ES-I3 (cell line): ENCODE measurements around the gene LCK.

Experiments used
- H3K36me3 ChIP-seq: 2 replicates; pipeline ENCODE4 v1.6.1; 2013; ENCODE audit warnings: mild to moderate bottlenecking, low read length, control low read depth, moderate library complexity; ENCODE audit not compliant: insufficient read depth
- H3K4me1 ChIP-seq: 2 replicates; pipeline ENCODE4 v1.6.1; 2013; ENCODE audit warnings: mild to moderate bottlenecking, control low read depth, low read length; ENCODE audit not compliant: insufficient read depth
- H3K9ac ChIP-seq: 2 replicates; pipeline ENCODE4 v1.6.1; 2013; ENCODE audit warnings: low read depth, mild to moderate bottlenecking, low read length, moderate library complexity
- H3K9me3 ChIP-seq: 2 replicates; pipeline ENCODE4 v1.6.1; 2013; ENCODE audit warnings: mild to moderate bottlenecking, low read length, moderate library complexity; ENCODE audit not compliant: control insufficient read depth, insufficient read depth

Gene LCK

GRCh38 chr1:32224285-32224684, 26.8 kb upstream of the LCK start:
- peaks cover 28% of the 10 kb centered on the region for H3K36me3 ChIP-seq
- H3K9ac ChIP-seq: no peak overlapping the region
- peaks cover 10% of the 10 kb centered on the region for H3K4me1 ChIP-seq
- no peaks in the 10 kb centered on the region for H3K9me3 ChIP-seq

- no peak overlapping the region for H3K9ac ChIP-seq
- no peaks in the 10 kb centered on the region for H3K9me3 ChIP-seq
- H3K36me3 ChIP-seq: peaks cover 35% of the 10 kb centered on the region
- H3K4me1 ChIP-seq: no peaks in the 10 kb centered on the region
Measured at GRCh38 chr1:32228771-32229170, 22.3 kb upstream of the LCK start.

GRCh38 chr1:32231843-32232432, 19.1 kb upstream of the LCK start:
- peaks cover 26% of the 10 kb centered on the region for H3K36me3 ChIP-seq
- no peaks in the 10 kb centered on the region for H3K4me1 ChIP-seq
- no peak overlapping the region for H3K9ac ChIP-seq
- no peaks in the 10 kb centered on the region for H3K9me3 ChIP-seq

GRCh38 chr1:32232558-32233304, 18.3 kb upstream of the LCK start:
- H3K36me3 ChIP-seq: peaks cover 25% of the 10 kb centered on the region
- H3K9ac ChIP-seq: no peak overlapping the region
- H3K4me1 ChIP-seq: no peaks in the 10 kb centered on the region
- no peaks in the 10 kb centered on the region for H3K9me3 ChIP-seq

- Histone ChIP-seq H3K4me1 (no peaks in the 10 kb centered on the region), H3K9ac (no peak overlapping the region), H3K9me3 (no peaks in the 10 kb centered on the region), H3K36me3 (peaks cover 13% of the 10 kb centered on the region; the same call in 1 of the 2 replicates)
Measured at GRCh38 chr1:32234792-32235191, 16.3 kb upstream of the LCK start.

- Histone ChIP-seq H3K9me3 (no peaks in the 10 kb centered on the region), H3K9ac (peak overlapping the region; percentile 90), H3K36me3 (peaks cover 2% of the 10 kb centered on the region; the same call in 1 of the 2 replicates), H3K4me1 (no peaks in the 10 kb centered on the region)
Measured at GRCh38 chr1:32239337-32239736, 11.7 kb upstream of the LCK start.

- no peaks in the 10 kb centered on the region for H3K4me1 ChIP-seq
- no peaks in the 10 kb centered on the region for H3K36me3 ChIP-seq
- no peaks in the 10 kb centered on the region for H3K9me3 ChIP-seq
- peak overlapping the region; percentile 90 for H3K9ac ChIP-seq
Measured at GRCh38 chr1:32239790-32240139, 11.3 kb upstream of the LCK start.

- H3K36me3 ChIP-seq: no peaks in the 10 kb centered on the region
- no peaks in the 10 kb centered on the region for H3K9me3 ChIP-seq
- no peaks in the 10 kb centered on the region for H3K4me1 ChIP-seq
- peak overlapping the region; percentile 90 for H3K9ac ChIP-seq
Measured at GRCh38 chr1:32240140-32240951, 10.7 kb upstream of the LCK start.

GRCh38 chr1:32241001-32241763, 9.9 kb upstream of the LCK start:
- Histone ChIP-seq H3K9me3 (no peaks in the 10 kb centered on the region), H3K9ac (peak overlapping the region; percentile 90), H3K36me3 (no peaks in the 10 kb centered on the region), H3K4me1 (no peaks in the 10 kb centered on the region)

GRCh38 chr1:32242341-32242851, 8.7 kb upstream of the LCK start:
- H3K9me3 ChIP-seq: no peaks in the 10 kb centered on the region
- H3K4me1 ChIP-seq: no peaks in the 10 kb centered on the region
- H3K9ac ChIP-seq: no peak overlapping the region
- H3K36me3 ChIP-seq: no peaks in the 10 kb centered on the region

GRCh38 chr1:32246888-32247273, 4.2 kb upstream of the LCK start, which contains the start of gene FAM167B:
Gene FAM167B, plus strand, starts transcription at chr1:32247222. Its CDS starts 200 bp downstream, at chr1:32247422.
- Histone ChIP-seq H3K4me1 (peaks cover 24% of the 10 kb centered on the region), H3K9ac (no peak within 1 kb of the TSS), H3K9me3 (no peaks in the 10 kb centered on the region), H3K36me3 (no peaks in the 10 kb centered on the region)

- Histone ChIP-seq H3K9me3 (no peaks in the 10 kb centered on the region), H3K4me1 (peaks cover 24% of the 10 kb centered on the region), H3K9ac (no peak overlapping the region)
Measured at GRCh38 chr1:32247452-32247851, 3.6 kb upstream of the LCK start.

GRCh38 chr1:32247983-32248889, 2.8 kb upstream of the LCK start:
- peaks cover 24% of the 10 kb centered on the region for H3K4me1 ChIP-seq

More at GRCh38 chr1:32247452-32247851, 3.6 kb upstream of the LCK start:
- H3K36me3 ChIP-seq: no peaks in the 10 kb centered on the region

More at GRCh38 chr1:32247983-32248889, 2.8 kb upstream of the LCK start:
- Histone ChIP-seq H3K36me3 (no peaks in the 10 kb centered on the region), H3K9ac (peak overlapping the region; percentile 33; the same call in 1 of the 2 replicates), H3K9me3 (no peaks in the 10 kb centered on the region)
